ENCODE results near the gene RSPH1. TPM values are rescaled to one million over a fixed set of nuclear protein-coding genes. Genes with fewer than 3 reads are reported as not detected.

Gene RSPH1
- total RNA-seq, 2 donors from 2014 or later, result 1.8 to 2.2 TPM

DNA sequence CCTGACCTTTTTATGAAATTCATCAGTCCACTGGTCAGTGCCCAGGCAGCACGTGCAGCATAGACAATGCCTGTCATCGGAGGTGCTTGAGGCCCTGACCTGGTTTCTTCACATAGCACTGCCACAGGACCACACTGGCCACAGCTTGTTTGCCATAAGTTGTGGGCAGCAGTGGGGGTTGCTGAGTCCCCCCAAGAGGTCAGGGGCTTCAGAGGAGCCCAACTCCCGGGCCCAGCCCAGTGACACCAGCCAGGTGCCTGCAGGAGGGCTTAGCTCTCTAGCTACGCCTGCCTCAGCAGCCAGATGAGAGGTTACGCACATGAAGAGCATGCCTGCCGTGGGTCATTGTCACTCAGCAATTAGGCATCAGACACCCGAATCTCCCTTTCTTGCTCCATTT lies 50.7 kb downstream of the RSPH1 start:
- Histone ChIP-seq H3K9ac (ENCODE audit: extremely low read depth, low read length, poor library complexity, severe bottlenecking) (no peak overlapping the region), H3K36me3 (ENCODE audit: control insufficient read depth, insufficient read depth, low read length) (no peaks in the 10 kb centered on the region), H3K4me1 (ENCODE audit: control insufficient read depth, insufficient read depth, low read length) (no peaks in the 10 kb centered on the region), H3K27me3 (ENCODE audit: control insufficient read depth, insufficient read depth, low read length, poor library complexity, severe bottlenecking) (peaks cover 6% of the 10 kb centered on the region), H3K4me3 (ENCODE audit: low read length) (no peak overlapping the region), H3K27ac (ENCODE audit: low read depth, low read length) (no peak overlapping the region), H3K9me3 (ENCODE audit: control insufficient read depth, low read length) (no peaks in the 10 kb centered on the region)
- Mint-ChIP-seq H3K27me3 (ENCODE audit: insufficient read depth) (no peaks in the 10 kb centered on the region), H3K9me3 (peaks cover 2% of the 10 kb centered on the region), H3K4me3 (no peak overlapping the region), H3K36me3 (ENCODE audit: low read depth) (no peaks in the 10 kb centered on the region), H3K4me1 (peaks cover 9% of the 10 kb centered on the region), H3K27ac (no peak overlapping the region)
- TF ChIP-seq, protein P1, sequence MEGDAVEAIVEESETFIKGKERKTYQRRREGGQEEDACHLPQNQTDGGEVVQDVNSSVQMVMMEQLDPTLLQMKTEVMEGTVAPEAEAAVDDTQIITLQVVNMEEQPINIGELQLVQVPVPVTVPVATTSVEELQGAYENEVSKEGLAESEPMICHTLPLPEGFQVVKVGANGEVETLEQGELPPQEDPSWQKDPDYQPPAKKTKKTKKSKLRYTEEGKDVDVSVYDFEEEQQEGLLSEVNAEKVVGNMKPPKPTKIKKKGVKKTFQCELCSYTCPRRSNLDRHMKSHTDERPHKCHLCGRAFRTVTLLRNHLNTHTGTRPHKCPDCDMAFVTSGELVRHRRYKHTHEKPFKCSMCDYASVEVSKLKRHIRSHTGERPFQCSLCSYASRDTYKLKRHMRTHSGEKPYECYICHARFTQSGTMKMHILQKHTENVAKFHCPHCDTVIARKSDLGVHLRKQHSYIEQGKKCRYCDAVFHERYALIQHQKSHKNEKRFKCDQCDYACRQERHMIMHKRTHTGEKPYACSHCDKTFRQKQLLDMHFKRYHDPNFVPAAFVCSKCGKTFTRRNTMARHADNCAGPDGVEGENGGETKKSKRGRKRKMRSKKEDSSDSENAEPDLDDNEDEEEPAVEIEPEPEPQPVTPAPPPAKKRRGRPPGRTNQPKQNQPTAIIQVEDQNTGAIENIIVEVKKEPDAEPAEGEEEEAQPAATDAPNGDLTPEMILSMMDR (conservative IDR thresholded peaks at IDR 0.05), result no peak
- 90 to 96% methylated on average over 6 to 7 of the region's 7 CpGs for WGBS, 2 experiments (ENCODE audit: insufficient coverage in 1 of 2, insufficient read length in 1 of 2)
- DNase-seq, result no peak

DNA sequence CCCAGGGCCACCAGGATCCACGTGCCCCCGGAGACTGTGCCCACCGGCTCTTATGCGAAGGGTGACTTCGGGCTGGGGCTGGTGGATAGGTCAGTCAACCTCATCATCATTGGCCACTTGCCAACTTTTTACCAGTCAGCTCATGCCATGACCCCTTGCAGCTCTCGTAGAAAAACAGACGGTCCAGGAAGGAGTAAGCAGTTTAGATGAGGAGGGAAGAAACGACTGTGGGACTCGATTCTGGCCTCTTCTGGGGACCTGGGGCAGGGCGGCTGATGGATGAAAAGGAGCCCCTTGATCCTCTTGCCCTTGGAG lies 51.3 kb downstream of the RSPH1 start:
- Histone ChIP-seq H3K9me3 (ENCODE audit: control insufficient read depth, low read length) (no peaks in the 10 kb centered on the region), H3K4me3 (ENCODE audit: low read length) (no peak overlapping the region), H3K9ac (ENCODE audit: extremely low read depth, low read length, poor library complexity, severe bottlenecking) (no peak overlapping the region), H3K4me1 (ENCODE audit: control insufficient read depth, insufficient read depth, low read length) (no peaks in the 10 kb centered on the region), H3K36me3 (ENCODE audit: control insufficient read depth, insufficient read depth, low read length) (no peaks in the 10 kb centered on the region), H3K27ac (ENCODE audit: low read depth, low read length) (no peak overlapping the region), H3K27me3 (ENCODE audit: control insufficient read depth, insufficient read depth, low read length, poor library complexity, severe bottlenecking) (peaks cover 6% of the 10 kb centered on the region)
- WGBS, 2 experiments (ENCODE audit: insufficient coverage in 1 of 2, insufficient read length in 1 of 2), result 92 to 95% methylated on average over 3 to 10 of the region's 10 CpGs
- no peaks in the 10 kb centered on the region for H3K27me3 Mint-ChIP-seq (ENCODE audit: insufficient read depth)
- no peak overlapping the region for H3K27ac Mint-ChIP-seq
- H3K4me1 Mint-ChIP-seq, result peaks cover 4% of the 10 kb centered on the region
- no peak overlapping the region for H3K4me3 Mint-ChIP-seq
- DNase-seq, result no peak
- TF ChIP-seq, protein P1 (conservative IDR thresholded peaks at IDR 0.05), result no peak
- no peaks in the 10 kb centered on the region for H3K36me3 Mint-ChIP-seq (ENCODE audit: low read depth)
- H3K9me3 Mint-ChIP-seq, result no peaks in the 10 kb centered on the region

DNA sequence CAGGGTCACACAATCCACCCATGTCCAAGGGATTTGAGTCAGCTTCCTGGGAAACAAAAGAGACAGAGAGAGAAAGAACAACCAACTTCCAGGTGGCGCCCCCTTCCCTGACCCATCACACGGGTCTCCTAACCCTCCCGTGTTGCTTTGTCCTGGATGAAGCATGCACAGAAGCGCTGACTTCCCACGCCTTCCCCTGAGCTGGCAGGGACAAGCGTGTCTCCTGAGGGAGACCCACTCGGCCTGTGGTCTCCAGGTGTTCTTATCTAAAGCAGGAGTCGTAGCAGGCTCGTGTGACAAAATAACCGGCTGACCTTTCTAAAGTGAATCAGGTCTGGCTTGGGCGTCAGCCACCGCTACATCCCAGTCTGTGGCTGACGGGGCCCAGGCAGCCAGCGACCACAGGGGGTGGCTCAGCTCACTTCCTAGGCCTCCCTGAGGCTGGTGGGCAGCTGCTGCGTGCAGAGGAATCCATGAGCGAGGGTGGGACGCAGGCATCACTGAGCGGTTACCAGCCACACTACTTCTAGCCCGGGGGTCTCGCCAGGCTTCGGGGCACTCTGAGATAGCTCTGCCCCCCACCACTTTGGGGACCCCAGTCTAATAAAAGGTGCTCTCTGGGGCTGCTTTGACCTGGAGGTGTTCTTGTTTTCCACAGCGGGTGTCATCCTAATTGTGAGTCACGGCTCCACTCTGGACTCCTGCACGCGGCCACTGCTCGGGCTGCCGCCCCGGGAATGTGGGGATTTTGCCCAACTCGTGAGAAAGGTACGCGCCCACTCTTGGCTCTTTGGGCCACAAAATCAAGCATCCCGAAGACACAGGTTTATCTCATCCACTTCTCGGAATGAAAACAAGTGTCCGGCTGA lies 51.9 kb downstream of the RSPH1 start:
- 90 to 92% methylated on average over 29 to 34 of the region's 34 CpGs for WGBS, 2 experiments (ENCODE audit: insufficient coverage in 1 of 2, insufficient read length in 1 of 2)
- no peaks in the 10 kb centered on the region for H3K4me1 Mint-ChIP-seq
- Histone ChIP-seq H3K4me3 (ENCODE audit: low read length) (no peak overlapping the region), H3K4me1 (ENCODE audit: control insufficient read depth, insufficient read depth, low read length) (no peaks in the 10 kb centered on the region), H3K27me3 (ENCODE audit: control insufficient read depth, insufficient read depth, low read length, poor library complexity, severe bottlenecking) (peaks cover 6% of the 10 kb centered on the region), H3K36me3 (ENCODE audit: control insufficient read depth, insufficient read depth, low read length) (no peaks in the 10 kb centered on the region), H3K27ac (ENCODE audit: low read depth, low read length) (no peak overlapping the region), H3K9me3 (ENCODE audit: control insufficient read depth, low read length) (no peaks in the 10 kb centered on the region), H3K9ac (ENCODE audit: extremely low read depth, low read length, poor library complexity, severe bottlenecking) (no peak overlapping the region)
- H3K27me3 Mint-ChIP-seq (ENCODE audit: insufficient read depth), result no peaks in the 10 kb centered on the region
- H3K27ac Mint-ChIP-seq, result no peak overlapping the region
- TF ChIP-seq, protein P1 (conservative IDR thresholded peaks at IDR 0.05), result no peak
- H3K9me3 Mint-ChIP-seq, result no peaks in the 10 kb centered on the region
- DNase-seq, result no peak
- H3K36me3 Mint-ChIP-seq (ENCODE audit: low read depth), result no peaks in the 10 kb centered on the region
- H3K4me3 Mint-ChIP-seq, result no peak overlapping the region

All from endodermal cell (in vitro differentiated cells).